IPS-15b (cell line): ENCODE data around the gene DPY19L3.
A peak's percentile ranks its signal among the peaks of the same experiment; 100 is the strongest.

Experiments
- H3K27me3 ChIP-seq: one replicate; pipeline ENCODE4 v1.6.1; 2013; ENCODE audit warnings: low read length; ENCODE audit not compliant: control insufficient read depth, insufficient read depth
- H3K36me3 ChIP-seq: one replicate; pipeline ENCODE4 v1.6.1; 2013; ENCODE audit warnings: low read length; ENCODE audit not compliant: control insufficient read depth, insufficient read depth
- H3K4me1 ChIP-seq: one replicate; pipeline ENCODE4 v1.6.1; 2013; ENCODE audit warnings: mild to moderate bottlenecking, low read length; ENCODE audit not compliant: control insufficient read depth, insufficient read depth
- H3K4me3 ChIP-seq: one replicate; pipeline ENCODE4 v1.5.1; 2013; ENCODE audit warnings: low read depth, low read length
- H3K9ac ChIP-seq: one replicate; pipeline ENCODE4 v1.6.1; 2013; ENCODE audit warnings: low read depth, mild to moderate bottlenecking, low read length
- H3K9me3 ChIP-seq: one replicate; pipeline ENCODE4 v1.6.1; 2013; ENCODE audit warnings: mild to moderate bottlenecking, low read length; ENCODE audit not compliant: control insufficient read depth, insufficient read depth

The DPY19L3 gene

DNA sequence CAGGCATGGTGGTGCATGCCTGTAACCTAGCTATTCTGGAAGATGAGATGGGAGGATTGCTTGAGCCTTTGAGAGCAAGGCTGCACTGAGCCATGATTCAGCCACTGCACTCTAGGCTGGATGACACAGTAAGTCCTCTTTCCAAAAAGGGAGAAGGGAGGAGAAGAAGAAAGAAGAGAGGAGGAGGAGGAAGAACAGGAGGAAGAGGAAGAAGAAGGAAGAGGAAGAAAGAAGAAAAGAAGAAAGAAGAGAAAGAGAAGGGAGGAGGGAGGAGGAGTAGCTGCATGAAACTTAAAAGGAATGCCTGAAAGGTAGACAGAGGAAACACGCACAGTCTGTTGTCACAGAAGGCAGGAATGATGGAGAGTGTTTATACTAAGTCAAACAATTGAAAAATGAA lies 3.6 kb upstream of the DPY19L3 start:
- Histone ChIP-seq H3K27me3 (no peaks in the 10 kb centered on the region), H3K4me3 (no peak overlapping the region), H3K36me3 (no peaks in the 10 kb centered on the region), H3K9ac (no peak overlapping the region), H3K4me1 (peaks cover 3% of the 10 kb centered on the region), H3K9me3 (no peaks in the 10 kb centered on the region)

DNA sequence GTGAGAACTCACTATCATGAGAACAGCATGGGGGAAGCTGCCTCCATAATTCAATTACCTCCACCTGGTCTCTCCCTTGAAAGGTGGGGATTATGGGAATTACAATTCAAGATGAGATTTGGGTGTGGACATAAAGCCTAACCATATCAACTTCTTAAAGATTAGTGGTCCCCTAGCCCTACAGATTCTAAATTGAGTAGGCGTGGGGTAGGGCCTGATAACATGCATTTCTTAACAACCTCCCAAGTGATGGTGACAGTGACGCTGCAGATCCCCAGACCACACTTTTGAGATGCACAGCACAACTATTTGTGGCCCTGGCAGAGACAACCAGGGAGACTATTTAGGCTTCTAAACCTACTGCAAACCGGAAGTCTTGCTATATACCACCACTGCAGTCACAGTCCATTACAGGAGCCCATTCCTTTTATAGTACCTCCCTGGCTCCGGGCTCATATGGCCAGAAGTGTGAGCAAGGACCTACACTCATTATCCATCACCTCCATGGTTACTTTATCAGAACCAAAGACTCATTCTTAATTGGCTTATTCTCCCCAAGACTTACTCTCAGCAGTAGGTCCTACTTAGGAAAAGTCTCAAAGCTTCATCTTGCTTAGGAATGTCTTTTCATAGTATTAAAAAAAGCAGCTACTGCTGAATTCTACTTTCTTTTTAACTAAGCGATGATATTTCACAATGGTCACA lies 2.1 kb upstream of the DPY19L3 start:
- Histone ChIP-seq H3K9ac (no peak overlapping the region), H3K9me3 (no peaks in the 10 kb centered on the region), H3K4me1 (peaks cover 3% of the 10 kb centered on the region), H3K27me3 (no peaks in the 10 kb centered on the region), H3K36me3 (no peaks in the 10 kb centered on the region), H3K4me3 (peak overlapping the region; percentile 90)

DNA sequence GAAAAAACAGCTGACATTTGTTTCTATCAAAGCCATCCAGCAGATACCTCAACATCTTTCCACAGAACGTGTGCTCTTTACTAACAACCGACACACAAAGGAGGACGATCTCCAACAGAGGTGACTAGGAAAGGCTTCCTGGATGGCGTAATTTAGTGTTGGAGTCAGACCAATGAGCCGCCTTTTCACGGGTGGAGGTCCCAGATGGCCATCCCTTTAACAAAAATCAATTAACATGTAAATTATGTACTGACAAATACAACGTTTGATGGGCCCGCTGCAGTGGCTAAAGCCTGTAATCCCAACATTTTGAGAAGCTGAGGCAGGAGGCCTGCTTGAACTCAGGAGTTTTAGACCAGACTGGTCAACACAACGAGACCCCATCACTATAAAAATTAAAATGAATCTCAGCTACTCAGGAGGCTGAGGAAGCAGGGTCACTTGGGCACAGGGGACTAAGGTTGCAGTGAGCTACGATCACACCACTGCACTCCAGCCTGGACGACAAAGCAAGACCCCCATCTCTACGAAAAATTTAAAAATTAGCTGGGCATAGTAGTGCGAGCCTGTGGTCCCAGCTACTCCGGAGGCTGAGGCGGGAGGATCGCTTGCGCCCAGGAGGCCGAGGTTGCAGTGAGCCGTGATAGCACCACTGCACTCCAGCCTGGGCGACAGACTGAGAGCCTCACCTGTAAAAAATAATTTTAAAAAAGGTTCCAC lies 1.2 kb upstream of the DPY19L3 start:
- Histone ChIP-seq H3K4me1 (peaks cover 3% of the 10 kb centered on the region), H3K9me3 (no peaks in the 10 kb centered on the region), H3K9ac (peak overlapping the region; percentile 97), H3K36me3 (peaks cover 2% of the 10 kb centered on the region), H3K27me3 (no peaks in the 10 kb centered on the region), H3K4me3 (peak overlapping the region; percentile 90)

DNA sequence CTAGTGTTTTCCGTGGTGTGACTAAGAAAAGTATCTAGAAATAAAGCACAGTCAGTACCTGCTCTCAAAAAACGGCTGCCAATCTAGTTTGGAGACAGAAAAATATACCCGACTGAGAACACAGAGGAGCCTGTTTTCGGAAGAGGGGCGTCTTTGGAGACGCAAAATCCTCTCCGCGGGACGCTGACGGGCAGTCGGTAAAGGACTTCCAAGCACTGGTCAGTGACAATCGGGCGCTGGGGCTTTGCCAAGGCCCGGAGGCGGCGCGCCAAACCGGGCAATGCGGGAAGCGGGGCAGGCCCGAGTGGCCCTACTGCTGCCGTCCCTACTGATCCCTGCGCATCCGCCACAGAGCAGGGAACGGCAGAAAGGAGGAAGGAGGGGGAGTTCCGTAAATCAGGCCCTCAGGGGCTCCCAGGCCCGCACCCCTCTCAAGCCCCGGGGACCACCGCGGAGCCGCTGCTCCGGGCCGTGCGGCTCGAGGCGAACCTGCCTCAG lies 588 bp upstream of the DPY19L3 start:
- Histone ChIP-seq H3K27me3 (no peaks in the 10 kb centered on the region), H3K4me3 (peak overlapping the region; percentile 90), H3K9ac (peak overlapping the region; percentile 97), H3K9me3 (no peaks in the 10 kb centered on the region), H3K36me3 (peaks cover 6% of the 10 kb centered on the region), H3K4me1 (peaks cover 3% of the 10 kb centered on the region)

DNA sequence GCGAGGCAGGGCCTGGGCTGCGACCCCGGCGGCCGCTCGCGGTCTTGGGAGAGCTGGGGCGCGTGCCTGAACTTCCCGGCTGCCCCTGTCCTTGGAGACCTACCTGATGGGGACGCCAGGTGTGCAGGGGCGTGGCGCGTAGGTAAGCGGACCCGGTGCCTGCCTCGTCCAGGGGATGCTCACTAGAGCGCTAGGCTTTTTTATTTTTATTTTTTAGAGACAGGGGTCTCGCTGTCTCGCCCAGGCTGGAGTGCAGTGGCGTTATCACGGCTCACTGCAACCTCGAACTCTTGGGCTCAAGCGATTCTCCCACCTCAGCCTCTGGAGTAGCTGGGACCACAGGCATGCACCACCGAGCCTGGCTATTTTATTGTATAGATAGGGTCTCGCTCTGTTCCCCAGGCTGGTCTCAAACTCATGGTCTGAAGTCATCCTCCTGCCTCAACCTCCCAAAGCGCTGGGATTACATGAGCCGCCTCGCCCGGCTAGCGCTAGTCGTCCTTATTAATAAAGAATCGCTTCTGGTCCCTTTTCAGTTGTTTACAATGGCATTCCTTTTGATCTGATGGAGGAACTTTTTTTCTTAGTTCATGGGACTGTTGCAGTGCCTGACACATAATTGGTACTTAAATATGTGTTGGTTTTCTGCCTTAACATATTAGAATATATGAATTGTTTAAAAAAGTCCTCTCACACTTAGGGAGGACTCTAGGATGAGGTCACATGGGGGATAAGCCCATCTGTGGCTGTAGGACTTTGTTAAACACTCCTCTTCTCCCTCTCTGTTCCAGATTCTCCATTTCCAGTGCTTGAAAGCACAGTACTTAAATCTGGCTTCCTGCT lies 812 bp downstream of the DPY19L3 start:
- H3K27me3 ChIP-seq = no peaks in the 10 kb centered on the region
- peaks cover 6% of the 10 kb centered on the region for H3K36me3 ChIP-seq
- H3K9me3 ChIP-seq = no peaks in the 10 kb centered on the region
- H3K4me3 ChIP-seq = peak overlapping the region; percentile 90
- peaks cover 3% of the 10 kb centered on the region for H3K4me1 ChIP-seq
- H3K9ac ChIP-seq = peak overlapping the region; percentile 47

DNA sequence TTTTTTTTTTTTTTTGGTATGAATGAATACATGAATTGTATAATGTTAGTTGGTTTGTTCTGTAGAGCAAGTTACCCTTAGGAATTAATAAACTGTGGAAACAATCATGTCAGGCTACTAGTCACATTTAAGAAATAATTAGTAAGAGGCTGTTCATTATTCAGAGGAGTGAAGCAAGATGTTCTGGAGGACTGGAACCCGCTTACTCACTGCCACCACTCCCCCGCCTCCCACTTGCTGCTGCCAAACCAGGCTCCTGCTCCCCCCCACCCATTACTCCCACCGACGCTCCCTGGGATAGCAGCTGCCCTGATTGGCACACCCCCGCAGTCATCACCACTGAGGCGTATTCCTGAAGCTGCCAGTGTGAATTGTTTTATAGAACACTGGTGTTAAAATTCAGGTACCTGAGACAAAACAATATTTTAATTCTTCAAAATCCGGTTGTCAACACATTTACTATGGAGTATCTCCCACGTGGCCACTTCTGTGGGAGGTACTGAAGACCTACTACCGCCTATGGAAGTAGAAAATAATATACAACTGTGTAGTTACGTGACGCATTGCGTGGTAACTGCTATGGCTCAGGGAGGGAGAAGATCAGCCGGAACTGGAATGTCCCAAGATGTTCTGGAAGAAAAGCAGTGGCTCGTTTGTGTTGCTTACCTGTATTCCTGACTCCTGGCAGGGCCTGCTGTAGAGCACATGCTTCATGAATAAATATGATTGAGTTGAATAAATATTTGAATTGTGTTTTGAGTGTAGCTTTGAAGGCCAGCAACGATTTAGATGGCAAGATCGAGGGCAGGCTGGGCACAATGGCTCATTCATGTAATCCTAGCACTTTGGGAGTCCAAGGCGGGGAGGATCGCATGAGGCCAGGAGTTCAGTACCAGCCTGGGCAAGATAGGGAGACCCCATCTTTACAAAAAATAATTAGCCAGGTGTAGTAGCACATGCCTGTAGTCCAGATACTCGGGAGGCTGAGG lies 1.7 kb downstream of the DPY19L3 start:
- no peaks in the 10 kb centered on the region for H3K9me3 ChIP-seq
- peaks cover 10% of the 10 kb centered on the region for H3K36me3 ChIP-seq
- H3K4me3 ChIP-seq = peak overlapping the region; percentile 90
- no peaks in the 10 kb centered on the region for H3K27me3 ChIP-seq
- H3K9ac ChIP-seq = no peak overlapping the region
- H3K4me1 ChIP-seq = peaks cover 3% of the 10 kb centered on the region

DNA sequence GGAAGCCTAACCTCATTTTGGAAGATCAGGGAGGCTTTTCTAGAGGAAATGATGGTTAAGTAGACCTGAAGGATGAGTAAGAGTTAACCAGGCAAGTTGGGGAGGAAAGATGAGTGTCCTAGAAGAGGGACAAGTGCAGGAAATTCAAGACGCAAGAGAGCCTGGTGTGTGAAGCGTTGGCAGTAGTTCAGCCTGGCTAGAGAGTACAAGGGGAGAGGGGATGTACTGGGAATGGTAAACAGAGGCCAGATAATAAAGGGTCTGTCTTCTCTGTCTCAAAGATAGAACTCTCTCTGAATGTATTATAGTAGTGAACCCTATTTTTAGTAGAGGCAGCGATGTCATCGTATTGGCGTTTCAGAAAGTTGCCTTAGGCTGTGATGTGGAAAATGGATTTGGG lies 9.7 kb downstream of the DPY19L3 start:
- H3K36me3 ChIP-seq = peaks cover 4% of the 10 kb centered on the region

DNA sequence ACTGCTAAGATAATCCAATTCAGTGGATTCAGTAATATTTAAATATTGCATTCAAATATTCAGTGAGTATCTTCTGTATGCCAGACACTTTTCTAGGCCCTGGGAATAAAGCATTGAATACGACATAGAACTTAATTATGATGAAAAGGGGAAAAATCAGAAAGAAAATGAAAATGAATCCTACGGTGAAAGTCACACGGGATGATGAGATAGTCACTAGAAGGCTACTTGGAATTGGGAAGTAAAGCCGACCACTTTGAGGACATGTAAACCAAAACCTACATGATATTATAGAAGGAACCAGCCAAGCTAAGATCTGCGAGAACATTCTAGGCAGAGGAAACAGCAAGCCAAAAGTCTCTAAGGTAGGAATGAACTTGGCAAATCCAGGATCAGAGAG lies 10.1 kb downstream of the DPY19L3 start:
- H3K4me3 ChIP-seq = no peak overlapping the region
- H3K4me1 ChIP-seq = no peaks in the 10 kb centered on the region
- H3K36me3 ChIP-seq = peaks cover 4% of the 10 kb centered on the region
- no peaks in the 10 kb centered on the region for H3K9me3 ChIP-seq
- no peaks in the 10 kb centered on the region for H3K27me3 ChIP-seq
- H3K9ac ChIP-seq = no peak overlapping the region

More for the DNA sequence above, 9.7 kb downstream of the DPY19L3 start:
- H3K27me3 ChIP-seq = no peaks in the 10 kb centered on the region
- no peaks in the 10 kb centered on the region for H3K9me3 ChIP-seq
- no peak overlapping the region for H3K9ac ChIP-seq
- H3K4me1 ChIP-seq = no peaks in the 10 kb centered on the region
- H3K4me3 ChIP-seq = no peak overlapping the region

DNA sequence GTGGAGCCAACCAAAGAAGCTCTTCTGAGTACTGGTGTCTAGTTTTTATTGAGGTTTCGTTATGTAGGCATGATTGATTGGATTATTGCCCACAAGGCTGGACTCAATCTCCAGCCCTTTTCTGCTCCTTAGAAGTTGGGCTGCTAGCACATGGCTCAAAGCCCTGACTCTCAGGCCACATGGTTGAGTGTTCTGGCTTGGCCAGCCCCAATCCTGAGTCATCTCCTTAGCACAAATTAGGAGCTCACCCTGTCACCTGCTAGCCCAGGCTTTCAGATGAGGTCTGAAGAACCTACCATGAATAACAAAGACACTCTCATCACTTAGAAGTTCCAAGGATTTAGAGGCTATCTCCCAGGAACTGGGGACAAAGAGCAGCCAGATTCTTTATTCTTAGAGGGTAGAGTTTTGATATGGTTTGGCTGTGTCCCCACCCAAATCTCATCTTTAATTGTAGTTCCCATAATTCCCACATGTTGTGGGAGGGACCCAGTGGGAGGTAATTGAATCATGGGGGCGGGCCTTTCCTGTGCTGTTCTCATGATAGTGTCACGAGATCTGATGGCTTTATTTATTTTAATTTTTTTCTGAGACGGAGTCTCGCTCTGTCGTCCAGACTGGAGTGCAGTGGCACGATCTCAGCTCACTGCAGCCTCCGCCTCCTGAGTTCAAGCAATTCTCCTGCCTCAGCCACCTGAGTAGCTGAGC lies 11.3 kb downstream of the DPY19L3 start:
- no peaks in the 10 kb centered on the region for H3K4me1 ChIP-seq
- H3K9ac ChIP-seq = no peak overlapping the region
- H3K4me3 ChIP-seq = no peak overlapping the region
- no peaks in the 10 kb centered on the region for H3K9me3 ChIP-seq
- no peaks in the 10 kb centered on the region for H3K27me3 ChIP-seq
- peaks cover under 1% of the 10 kb centered on the region for H3K36me3 ChIP-seq

DNA sequence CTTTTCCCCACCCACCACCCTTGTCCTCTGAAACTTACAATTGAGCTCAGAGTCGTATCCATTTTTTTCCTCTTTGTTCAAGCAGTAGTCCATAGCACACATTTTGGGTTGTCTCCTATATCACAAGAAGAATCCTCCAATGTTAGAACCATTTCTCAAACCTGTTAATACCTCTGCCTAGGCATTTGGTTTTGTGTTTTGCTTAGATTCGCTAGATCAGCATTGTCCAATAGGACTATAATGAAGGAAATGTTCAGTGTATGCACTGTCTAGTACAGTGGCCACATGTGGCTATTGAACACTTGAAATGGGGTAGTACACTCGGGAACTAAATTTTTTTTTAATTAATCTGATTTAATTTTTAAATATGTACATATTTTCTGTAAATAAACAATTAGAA lies 12.6 kb downstream of the DPY19L3 start:
- Histone ChIP-seq H3K4me1 (no peaks in the 10 kb centered on the region), H3K9ac (no peak overlapping the region), H3K36me3 (no peaks in the 10 kb centered on the region), H3K4me3 (no peak overlapping the region), H3K9me3 (no peaks in the 10 kb centered on the region), H3K27me3 (no peaks in the 10 kb centered on the region)
